OCI-LY3 (cell line): ENCODE data around the gene BTBD9.

Experiments
- CTCF ChIP-seq: fragments of 200-600, 300-600 bp; sonication (generic); IDR thresholded peaks from 2 replicates; pipeline ENCODE4 v1.5.1; 2014; ENCODE audit warnings: antibody characterized with exemption, low read length, low read depth
- EZH2phosphoT487 ChIP-seq: fragments of 200-600 bp; shearing (Covaris generic); IDR thresholded peaks from 2 replicates; pipeline ENCODE4 v1.6.1; 2018; ENCODE audit warnings: antibody characterized with exemption, mixed run types, low read depth

- no peak for TF ChIP-seq CTCF
- no peak for TF ChIP-seq EZH2phosphoT487
Observed at GRCh38 chr6:38484656-38485055, 155.1 kb downstream of the BTBD9 start.
